ENCODE results near the gene NDNF.

The NDNF gene, protein sequence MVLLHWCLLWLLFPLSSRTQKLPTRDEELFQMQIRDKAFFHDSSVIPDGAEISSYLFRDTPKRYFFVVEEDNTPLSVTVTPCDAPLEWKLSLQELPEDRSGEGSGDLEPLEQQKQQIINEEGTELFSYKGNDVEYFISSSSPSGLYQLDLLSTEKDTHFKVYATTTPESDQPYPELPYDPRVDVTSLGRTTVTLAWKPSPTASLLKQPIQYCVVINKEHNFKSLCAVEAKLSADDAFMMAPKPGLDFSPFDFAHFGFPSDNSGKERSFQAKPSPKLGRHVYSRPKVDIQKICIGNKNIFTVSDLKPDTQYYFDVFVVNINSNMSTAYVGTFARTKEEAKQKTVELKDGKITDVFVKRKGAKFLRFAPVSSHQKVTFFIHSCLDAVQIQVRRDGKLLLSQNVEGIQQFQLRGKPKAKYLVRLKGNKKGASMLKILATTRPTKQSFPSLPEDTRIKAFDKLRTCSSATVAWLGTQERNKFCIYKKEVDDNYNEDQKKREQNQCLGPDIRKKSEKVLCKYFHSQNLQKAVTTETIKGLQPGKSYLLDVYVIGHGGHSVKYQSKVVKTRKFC

DNA sequence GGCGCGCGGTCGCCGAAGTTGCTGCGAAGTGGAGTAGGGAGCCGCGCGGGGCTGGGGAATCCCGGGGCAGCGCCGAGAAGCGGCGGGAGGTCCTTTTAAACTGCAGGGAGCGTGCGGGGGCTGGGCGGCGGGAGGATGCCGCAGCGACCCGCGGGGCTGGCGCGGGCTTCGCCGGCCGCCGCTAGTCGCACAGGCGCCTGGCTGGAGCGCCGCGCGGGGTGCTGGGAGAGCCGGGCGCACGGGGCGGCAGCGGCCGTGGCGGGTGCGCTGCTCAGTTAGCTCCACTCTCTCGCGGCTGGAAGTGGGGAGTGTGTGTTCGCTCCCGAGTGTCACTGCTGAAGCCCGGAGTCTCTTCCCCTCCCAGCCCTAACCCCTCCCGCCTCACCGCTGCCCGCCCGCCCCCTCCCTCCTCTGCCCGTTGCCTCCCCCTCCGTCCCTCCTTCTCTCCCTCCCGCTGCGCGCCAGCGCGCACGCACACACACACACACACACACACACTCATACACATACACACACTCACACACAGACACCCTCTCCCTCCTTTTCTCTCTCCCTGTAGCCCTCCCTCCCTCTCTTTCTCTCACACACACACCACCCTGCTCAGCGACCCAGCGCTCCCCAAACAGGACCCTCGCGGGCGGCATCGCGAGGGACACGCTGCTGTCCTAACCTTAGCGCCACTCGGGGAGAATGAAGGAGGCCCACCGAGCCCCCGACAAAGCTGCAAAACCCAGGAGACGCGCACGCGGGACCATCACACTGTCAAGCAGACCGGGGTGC lies at the start of gene NDNF:
Gene NDNF (minus strand): TSS at position 312 of the 780 bp plus-strand sequence. CDS start 26,698 bp downstream, outside the sequence.
- Histone ChIP-seq H3K4me3 (ENCODE audit: low read length) (peak within 1 kb of the TSS; percentile 61), H3K27me3 (ENCODE audit: control insufficient read depth, insufficient read depth, low read length) (peaks cover 5% of the 10 kb centered on the region; the same call in 1 of the 2 replicates), H3K4me1 (ENCODE audit: control insufficient read depth, insufficient read depth, low read length) (peaks cover 1% of the 10 kb centered on the region; the same call in 1 of the 2 replicates), H3K36me3 (ENCODE audit: control insufficient read depth, insufficient read depth, low read length) (no peaks in the 10 kb centered on the region), H3K27ac (ENCODE audit: low read length) (no peak within 1 kb of the TSS), H3K9me3 (ENCODE audit: control insufficient read depth, insufficient read depth, low read length) (no peaks in the 10 kb centered on the region)
- DNase-seq (ENCODE audit: low read depth, low spot score), result no peak
- no CpG with 5 or more reads among the region's 76 CpGs for WGBS (ENCODE audit: insufficient coverage, insufficient read length)

DNA sequence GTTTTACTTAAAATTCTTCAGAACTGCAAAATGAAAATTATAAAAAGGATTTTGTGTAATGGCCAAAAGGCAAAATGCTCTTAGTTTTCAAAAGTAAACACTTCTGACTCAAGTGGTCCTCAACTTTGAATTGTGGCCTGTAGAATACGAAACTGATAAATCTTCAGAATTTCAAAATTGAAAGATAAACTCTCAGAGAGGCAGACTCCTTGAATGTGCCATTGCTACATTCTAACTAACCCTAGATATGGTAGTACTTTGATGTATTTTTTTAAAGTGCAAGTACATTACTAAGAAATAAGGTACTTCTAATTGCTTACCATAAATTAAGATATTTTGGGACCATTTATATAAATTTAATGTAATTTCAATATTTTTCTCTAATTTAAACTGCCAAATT lies 47.4 kb upstream of the NDNF start:
- no CpG with 5 or more reads among the region's 1 CpG for WGBS (ENCODE audit: insufficient coverage, insufficient read length)

DNA sequence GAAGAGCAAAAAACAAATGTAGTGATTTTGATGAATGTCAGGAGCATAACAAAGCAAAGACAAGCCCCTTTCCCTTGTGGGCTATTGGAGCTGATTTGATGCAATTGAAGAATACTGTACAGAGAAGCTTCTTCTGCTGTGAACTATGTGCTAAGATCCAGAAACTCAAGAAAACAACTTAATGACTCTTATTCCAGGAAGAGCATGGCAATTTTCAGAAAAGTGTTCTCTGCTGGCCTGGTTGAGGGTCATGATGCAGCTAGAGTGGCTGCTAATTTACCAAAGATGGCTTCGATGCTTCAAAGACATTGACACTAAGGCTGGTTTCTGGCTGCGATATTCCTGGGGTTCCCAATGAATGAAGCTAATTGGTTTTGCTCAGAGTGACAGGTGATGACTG lies 46.0 kb upstream of the NDNF start:
- DNase-seq (ENCODE audit: low read depth, low spot score), result no peak
- Histone ChIP-seq H3K4me3 (ENCODE audit: low read length) (no peak overlapping the region), H3K4me1 (ENCODE audit: control insufficient read depth, insufficient read depth, low read length) (no peaks in the 10 kb centered on the region), H3K27me3 (ENCODE audit: control insufficient read depth, insufficient read depth, low read length) (no peaks in the 10 kb centered on the region), H3K36me3 (ENCODE audit: control insufficient read depth, insufficient read depth, low read length) (no peaks in the 10 kb centered on the region), H3K27ac (ENCODE audit: low read length) (no peak overlapping the region), H3K9me3 (ENCODE audit: control insufficient read depth, insufficient read depth, low read length) (no peaks in the 10 kb centered on the region)
- no CpG with 5 or more reads among the region's 2 CpGs for whole genome bisulfite sequencing (ENCODE audit: insufficient coverage, insufficient read length)

More for the DNA sequence above, 47.4 kb upstream of the NDNF start:
- Histone ChIP-seq H3K9me3 (ENCODE audit: control insufficient read depth, insufficient read depth, low read length) (no peaks in the 10 kb centered on the region), H3K27me3 (ENCODE audit: control insufficient read depth, insufficient read depth, low read length) (no peaks in the 10 kb centered on the region), H3K27ac (ENCODE audit: low read length) (no peak overlapping the region), H3K36me3 (ENCODE audit: control insufficient read depth, insufficient read depth, low read length) (no peaks in the 10 kb centered on the region), H3K4me3 (ENCODE audit: low read length) (no peak overlapping the region), H3K4me1 (ENCODE audit: control insufficient read depth, insufficient read depth, low read length) (no peaks in the 10 kb centered on the region)
- DNase-seq (ENCODE audit: low read depth, low spot score), result no peak

DNA sequence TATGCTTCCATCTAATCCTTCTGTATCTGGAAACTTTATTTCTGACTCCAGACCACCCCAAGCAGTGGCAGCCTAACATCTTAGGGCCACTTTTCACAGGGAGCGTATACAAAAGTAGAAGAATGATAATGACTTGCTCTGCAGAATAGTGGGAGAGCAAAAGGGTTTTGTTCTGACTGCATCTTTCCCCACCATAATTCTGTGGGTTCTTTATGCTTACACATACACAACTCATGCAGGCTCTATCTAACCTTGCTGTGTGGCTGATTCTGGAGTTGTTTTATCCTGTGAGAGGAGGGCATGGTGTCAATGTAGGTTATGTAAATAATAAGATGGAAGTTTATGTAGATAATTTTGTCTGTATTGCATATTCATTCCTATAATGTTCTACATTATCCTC lies 42.4 kb upstream of the NDNF start:
- no CpG with 5 or more reads among the region's 1 CpG for WGBS (ENCODE audit: insufficient coverage, insufficient read length)
- Histone ChIP-seq H3K36me3 (ENCODE audit: control insufficient read depth, insufficient read depth, low read length) (no peaks in the 10 kb centered on the region), H3K4me1 (ENCODE audit: control insufficient read depth, insufficient read depth, low read length) (no peaks in the 10 kb centered on the region), H3K4me3 (ENCODE audit: low read length) (no peak overlapping the region), H3K9me3 (ENCODE audit: control insufficient read depth, insufficient read depth, low read length) (no peaks in the 10 kb centered on the region), H3K27ac (ENCODE audit: low read length) (no peak overlapping the region), H3K27me3 (ENCODE audit: control insufficient read depth, insufficient read depth, low read length) (no peaks in the 10 kb centered on the region)
- DNase-seq (ENCODE audit: low read depth, low spot score), result no peak

DNA sequence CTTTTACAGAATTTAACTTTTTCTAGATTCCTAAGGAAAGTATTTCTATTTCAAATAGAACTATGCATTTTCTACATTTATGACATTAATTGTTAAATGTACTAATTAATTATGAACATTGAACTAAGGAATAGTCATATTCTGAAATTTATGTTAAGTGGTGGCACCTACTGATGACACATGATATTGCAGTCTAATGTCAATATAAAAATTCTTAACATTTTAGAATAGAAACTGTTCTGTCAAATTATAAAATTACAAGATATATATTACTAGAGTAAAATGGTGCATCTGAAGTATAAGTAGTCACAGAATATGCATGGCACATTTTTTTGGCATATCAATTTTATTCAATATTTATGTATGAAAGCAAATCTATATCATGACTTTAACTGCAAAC lies 40.2 kb upstream of the NDNF start:
- no peaks in the 10 kb centered on the region for H3K27me3 ChIP-seq (ENCODE audit: control insufficient read depth, insufficient read depth, low read length)

DNA sequence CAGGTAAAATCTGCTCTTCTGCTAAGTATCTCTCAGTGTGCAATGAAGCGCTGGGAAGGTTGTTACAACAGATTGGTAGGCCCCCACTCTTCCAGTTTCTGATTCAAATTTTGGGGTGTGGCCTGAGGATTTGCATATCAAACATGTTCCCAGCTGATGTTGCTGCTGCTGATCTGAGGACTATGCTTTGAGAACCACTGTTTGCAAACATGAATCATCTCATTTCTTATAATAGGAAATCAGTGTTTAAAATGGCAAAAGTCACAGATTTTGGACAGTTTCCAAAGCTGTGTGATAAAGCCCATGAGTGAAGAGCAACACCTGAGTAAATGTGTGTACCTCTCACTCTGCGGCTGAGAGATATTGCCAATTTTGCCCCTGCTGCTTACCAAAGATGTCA lies 36.2 kb upstream of the NDNF start:
- H3K27me3 ChIP-seq (ENCODE audit: control insufficient read depth, insufficient read depth, low read length), result no peaks in the 10 kb centered on the region
- DNase-seq (ENCODE audit: low read depth, low spot score), result no peak
- no peaks in the 10 kb centered on the region for H3K9me3 ChIP-seq (ENCODE audit: control insufficient read depth, insufficient read depth, low read length)
- WGBS (ENCODE audit: insufficient coverage, insufficient read length), result no CpG with 5 or more reads among the region's 2 CpGs
- no peak overlapping the region for H3K4me3 ChIP-seq (ENCODE audit: low read length)
- no peak overlapping the region for H3K27ac ChIP-seq (ENCODE audit: low read length)
- no peaks in the 10 kb centered on the region for H3K36me3 ChIP-seq (ENCODE audit: control insufficient read depth, insufficient read depth, low read length)
- no peaks in the 10 kb centered on the region for H3K4me1 ChIP-seq (ENCODE audit: control insufficient read depth, insufficient read depth, low read length)

More for the DNA sequence above, 40.2 kb upstream of the NDNF start:
- no peaks in the 10 kb centered on the region for H3K9me3 ChIP-seq (ENCODE audit: control insufficient read depth, insufficient read depth, low read length)
- no peaks in the 10 kb centered on the region for H3K4me1 ChIP-seq (ENCODE audit: control insufficient read depth, insufficient read depth, low read length)
- H3K36me3 ChIP-seq (ENCODE audit: control insufficient read depth, insufficient read depth, low read length), result no peaks in the 10 kb centered on the region
- DNase-seq (ENCODE audit: low read depth, low spot score), result no peak
- no peak overlapping the region for H3K4me3 ChIP-seq (ENCODE audit: low read length)
- no peak overlapping the region for H3K27ac ChIP-seq (ENCODE audit: low read length)

DNA sequence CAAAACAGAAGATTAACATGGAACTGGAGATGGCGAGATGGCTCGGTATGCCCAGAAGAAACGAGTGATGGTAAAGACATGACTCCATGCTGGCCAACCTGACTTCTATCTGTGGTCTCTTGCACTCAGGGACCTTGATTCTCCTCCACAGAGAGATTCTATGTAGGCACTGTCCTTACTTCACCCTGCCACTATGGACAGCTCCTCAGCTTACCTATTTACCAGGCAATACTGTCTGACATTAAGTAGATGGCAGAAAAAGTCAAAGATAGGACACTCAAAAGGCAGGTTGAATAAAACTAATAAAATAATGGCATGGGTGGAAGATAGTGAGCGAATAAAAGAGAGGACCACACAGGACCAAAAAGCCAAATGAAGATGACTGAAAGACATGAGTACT lies 35.2 kb upstream of the NDNF start:
- no CpG with 5 or more reads among the region's 4 CpGs for WGBS (ENCODE audit: insufficient coverage, insufficient read length)
- H3K27me3 ChIP-seq (ENCODE audit: control insufficient read depth, insufficient read depth, low read length), result no peaks in the 10 kb centered on the region
- H3K4me3 ChIP-seq (ENCODE audit: low read length), result no peak overlapping the region
- no peak overlapping the region for H3K27ac ChIP-seq (ENCODE audit: low read length)
- no peaks in the 10 kb centered on the region for H3K36me3 ChIP-seq (ENCODE audit: control insufficient read depth, insufficient read depth, low read length)
- H3K9me3 ChIP-seq (ENCODE audit: control insufficient read depth, insufficient read depth, low read length), result no peaks in the 10 kb centered on the region
- H3K4me1 ChIP-seq (ENCODE audit: control insufficient read depth, insufficient read depth, low read length), result no peaks in the 10 kb centered on the region
- no peak for DNase-seq (ENCODE audit: low read depth, low spot score)

DNA sequence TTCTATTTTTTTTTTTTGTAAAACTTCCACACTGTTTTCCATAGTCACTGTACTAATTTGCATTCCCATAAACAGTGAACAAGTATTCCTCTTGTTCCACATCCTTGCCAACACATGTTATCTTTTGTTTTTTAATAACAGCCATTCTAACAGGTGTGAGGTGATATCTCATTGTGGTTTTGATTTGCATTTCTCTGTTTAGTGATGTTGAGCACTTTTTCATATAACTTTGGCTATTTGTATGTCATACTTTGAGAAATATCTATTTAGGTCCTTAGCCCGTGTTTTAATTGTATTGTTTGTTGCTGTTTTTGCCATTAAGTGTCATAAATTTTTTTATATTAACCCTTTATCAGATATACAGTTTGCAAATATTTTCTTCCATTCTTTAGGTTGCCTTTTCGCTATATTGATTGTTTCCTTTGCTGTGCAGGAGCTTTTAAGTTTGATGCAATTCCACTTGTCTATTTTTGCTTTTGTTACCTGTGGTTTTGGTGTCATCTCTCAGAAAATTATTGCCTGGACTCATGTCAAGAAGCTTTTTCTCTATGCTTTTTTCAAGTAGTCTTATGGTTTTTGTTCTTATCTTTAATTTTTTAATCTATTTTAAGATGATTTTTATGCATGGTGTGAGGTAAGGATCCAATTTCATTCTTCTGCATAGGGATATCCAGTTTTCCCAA lies 27.9 kb upstream of the NDNF start:
- H3K27me3 ChIP-seq (ENCODE audit: control insufficient read depth, insufficient read depth, low read length), result no peaks in the 10 kb centered on the region
- no peak overlapping the region for H3K4me3 ChIP-seq (ENCODE audit: low read length)
- H3K27ac ChIP-seq (ENCODE audit: low read length), result no peak overlapping the region
- DNase-seq (ENCODE audit: low read depth, low spot score), result no peak
- WGBS (ENCODE audit: insufficient coverage, insufficient read length), result no CpG with 5 or more reads among the region's 2 CpGs
- no peaks in the 10 kb centered on the region for H3K36me3 ChIP-seq (ENCODE audit: control insufficient read depth, insufficient read depth, low read length)
- no peaks in the 10 kb centered on the region for H3K4me1 ChIP-seq (ENCODE audit: control insufficient read depth, insufficient read depth, low read length)
- no peaks in the 10 kb centered on the region for H3K9me3 ChIP-seq (ENCODE audit: control insufficient read depth, insufficient read depth, low read length)

DNA sequence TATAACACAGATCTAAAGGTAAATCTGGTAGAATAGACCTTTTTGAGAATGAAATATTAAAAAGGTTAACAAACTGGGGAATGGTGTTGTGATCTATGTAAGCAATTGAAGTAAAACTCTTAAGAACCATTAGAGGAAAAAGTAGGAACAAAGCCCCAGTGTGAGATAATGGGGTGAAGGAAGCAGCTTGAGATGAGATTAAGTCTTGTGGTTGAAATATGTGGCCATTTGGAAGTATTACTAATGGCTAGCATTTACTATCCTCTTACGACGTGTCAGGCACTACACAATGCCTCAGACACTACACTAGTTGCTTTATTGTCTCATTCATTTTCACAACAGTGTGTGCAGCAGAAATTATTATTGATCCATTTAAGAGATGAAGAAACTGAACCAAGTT lies 25.9 kb upstream of the NDNF start:
- no peak overlapping the region for H3K27ac ChIP-seq (ENCODE audit: low read length)
- H3K27me3 ChIP-seq (ENCODE audit: control insufficient read depth, insufficient read depth, low read length), result no peaks in the 10 kb centered on the region
- H3K9me3 ChIP-seq (ENCODE audit: control insufficient read depth, insufficient read depth, low read length), result no peaks in the 10 kb centered on the region
- H3K4me3 ChIP-seq (ENCODE audit: low read length), result no peak overlapping the region
- H3K4me1 ChIP-seq (ENCODE audit: control insufficient read depth, insufficient read depth, low read length), result no peaks in the 10 kb centered on the region
- H3K36me3 ChIP-seq (ENCODE audit: control insufficient read depth, insufficient read depth, low read length), result no peaks in the 10 kb centered on the region
- no peak for DNase-seq (ENCODE audit: low read depth, low spot score)
- WGBS (ENCODE audit: insufficient coverage, insufficient read length), result no CpG with 5 or more reads among the region's 2 CpGs

DNA sequence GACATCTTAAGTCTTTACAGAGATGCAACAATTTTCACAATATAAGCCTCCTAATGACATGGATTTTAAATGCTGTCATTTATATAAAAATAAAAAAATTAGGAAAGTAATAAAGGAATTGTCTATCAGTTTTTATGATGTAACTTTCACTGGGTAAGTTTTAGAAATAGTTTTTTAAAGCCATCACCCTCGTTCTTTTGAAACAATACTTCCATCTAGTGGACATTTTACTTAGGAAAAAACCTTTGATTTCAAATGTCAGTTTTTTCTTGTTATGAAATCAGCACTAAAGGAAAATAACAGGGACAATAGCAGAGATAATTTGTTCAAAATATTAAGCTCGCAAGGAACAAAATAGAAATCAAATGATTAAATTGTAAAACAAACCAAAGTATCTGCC lies 24.3 kb upstream of the NDNF start:
- WGBS (ENCODE audit: insufficient coverage, insufficient read length), result no CpG with 5 or more reads among the region's 2 CpGs
- DNase-seq (ENCODE audit: low read depth, low spot score), result no peak

More for the DNA sequence above, 24.3 kb upstream of the NDNF start:
- Histone ChIP-seq H3K9me3 (ENCODE audit: control insufficient read depth, insufficient read depth, low read length) (no peaks in the 10 kb centered on the region), H3K4me3 (ENCODE audit: low read length) (no peak overlapping the region), H3K36me3 (ENCODE audit: control insufficient read depth, insufficient read depth, low read length) (no peaks in the 10 kb centered on the region), H3K4me1 (ENCODE audit: control insufficient read depth, insufficient read depth, low read length) (no peaks in the 10 kb centered on the region), H3K27me3 (ENCODE audit: control insufficient read depth, insufficient read depth, low read length) (no peaks in the 10 kb centered on the region), H3K27ac (ENCODE audit: low read length) (no peak overlapping the region)
